Fibroblast of skin of back (primary cell): ENCODE results near the gene POLR3A.

Experiments used
- DNase-seq: peaks from one replicate; pipeline ENCODE4 v3.0.0-alpha.2; 2013

Gene POLR3A

GRCh38 chr10:77977016-77977415, 52.3 kb downstream of the POLR3A start:
- DNase-seq = no peak

GRCh38 chr10:77975086-77975666, 54.1 kb downstream of the POLR3A start:
- no peak for DNase-seq

DNA sequence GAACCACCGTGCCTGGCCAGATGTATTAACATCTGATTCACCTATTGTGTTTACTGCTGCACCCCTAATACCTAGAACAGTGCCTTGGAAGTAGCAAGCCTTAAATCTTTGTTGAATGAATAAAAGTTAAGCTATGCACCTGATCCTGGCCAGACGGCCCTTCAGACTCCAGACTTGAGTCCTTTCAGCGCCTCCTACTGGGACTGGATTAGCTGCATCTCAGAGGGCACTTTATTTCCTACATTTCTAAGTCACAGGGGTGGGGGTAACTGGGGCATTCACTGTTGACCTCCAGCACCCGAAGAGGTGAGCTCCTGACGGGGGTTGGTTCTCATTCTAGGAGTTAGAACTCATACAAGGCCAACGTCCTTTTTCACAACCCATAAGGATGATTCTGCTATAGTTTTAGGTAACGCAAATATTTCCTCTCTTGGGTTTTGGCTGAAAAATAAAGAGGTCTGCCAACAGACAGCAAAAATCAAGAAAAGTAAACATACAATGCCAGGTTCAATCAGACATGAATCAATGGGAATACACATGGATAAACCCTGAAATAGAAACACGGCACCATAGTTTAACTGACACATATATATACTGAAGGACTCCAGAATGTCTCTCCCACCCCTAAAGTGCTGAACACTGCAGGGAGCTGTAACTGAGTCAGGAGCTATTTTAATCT, 54.8 kb downstream of the POLR3A start:
- peak; percentile 51 for DNase-seq

DNA sequence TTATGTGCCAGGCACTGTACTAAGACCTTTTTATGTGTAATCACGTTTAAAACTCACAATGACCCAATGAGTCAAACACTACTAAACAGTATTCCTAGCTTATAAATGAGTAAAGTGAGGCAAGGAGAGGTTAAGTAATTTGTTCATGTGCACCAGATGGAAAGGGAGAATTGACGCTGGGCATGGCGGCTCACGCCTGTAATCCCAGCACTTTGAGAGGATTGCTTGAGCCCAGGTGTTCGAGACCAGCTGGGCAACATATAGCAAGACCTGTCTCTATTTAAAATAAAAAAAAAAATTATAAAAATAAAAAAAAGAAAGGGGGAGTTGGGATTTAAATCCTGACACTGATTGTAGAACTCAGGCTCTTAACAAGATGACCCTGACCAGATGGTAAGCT, 56.0 kb downstream of the POLR3A start:
- DNase-seq = no peak

- no peak for DNase-seq
Observed at GRCh38 chr10:77972148-77972547, 57.2 kb downstream of the POLR3A start.

DNA sequence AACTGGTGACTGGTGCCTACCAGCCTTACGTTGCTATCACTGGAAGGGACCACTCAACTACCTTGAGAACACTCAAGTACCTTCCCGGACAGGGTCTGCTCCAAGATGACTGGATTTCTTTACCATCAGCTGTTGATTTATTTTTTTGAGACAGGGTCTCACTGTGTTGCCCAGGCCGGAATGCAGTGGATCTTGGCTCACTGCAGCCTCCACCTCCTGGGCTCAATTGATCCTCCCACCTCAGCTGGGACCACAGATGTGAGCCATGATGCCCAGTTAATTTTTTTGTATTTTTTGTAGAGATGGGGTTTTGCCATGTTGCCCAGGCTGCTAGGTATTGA, 57.5 kb downstream of the POLR3A start:
- no peak for DNase-seq

GRCh38 chr10:77970869-77971803, 58.2 kb downstream of the POLR3A start:
- peak; percentile 96 for DNase-seq

DNA sequence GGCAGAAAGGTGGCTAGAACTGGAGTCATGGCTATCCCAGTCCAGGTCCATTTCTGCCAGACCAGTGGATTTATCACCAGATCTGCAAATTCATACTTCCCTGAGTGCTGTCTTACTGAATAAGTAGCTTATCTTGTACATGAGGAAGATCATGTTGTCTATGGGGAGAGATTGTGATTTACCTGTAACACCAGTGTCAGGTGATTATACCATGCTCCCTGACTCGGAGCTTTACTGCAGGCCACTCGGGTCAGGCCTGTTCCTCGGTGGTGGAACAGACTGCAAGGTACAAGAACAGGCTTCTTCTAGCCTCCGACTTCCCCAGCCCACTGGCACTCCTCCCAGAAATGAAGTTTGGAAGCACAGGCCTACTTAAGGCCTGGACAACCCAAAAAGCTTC, 60.2 kb downstream of the POLR3A start:
- no peak for DNase-seq

GRCh38 chr10:77967611-77968022, 61.7 kb downstream of the POLR3A start:
- DNase-seq = no peak

DNA sequence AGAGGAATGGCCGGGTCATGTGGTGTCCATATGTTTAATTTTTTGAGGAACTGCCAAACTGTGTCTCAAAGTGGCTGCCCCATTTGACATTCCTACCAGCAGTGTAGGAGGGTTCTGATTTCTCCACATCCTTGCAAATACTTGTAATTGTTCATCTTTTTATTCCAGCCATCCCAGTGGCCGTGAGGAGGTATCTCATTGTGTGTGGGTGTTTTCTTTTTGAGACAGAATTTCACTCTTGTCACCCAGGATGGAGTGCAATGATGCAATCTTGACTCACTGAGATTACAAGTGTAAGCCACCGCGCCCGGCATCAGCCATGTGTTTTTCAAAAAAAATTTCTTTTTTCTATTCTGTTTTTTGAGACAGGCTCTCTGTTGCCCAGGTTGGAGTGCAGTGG, 64.0 kb downstream of the POLR3A start:
- DNase-seq = peak; percentile 91

DNA sequence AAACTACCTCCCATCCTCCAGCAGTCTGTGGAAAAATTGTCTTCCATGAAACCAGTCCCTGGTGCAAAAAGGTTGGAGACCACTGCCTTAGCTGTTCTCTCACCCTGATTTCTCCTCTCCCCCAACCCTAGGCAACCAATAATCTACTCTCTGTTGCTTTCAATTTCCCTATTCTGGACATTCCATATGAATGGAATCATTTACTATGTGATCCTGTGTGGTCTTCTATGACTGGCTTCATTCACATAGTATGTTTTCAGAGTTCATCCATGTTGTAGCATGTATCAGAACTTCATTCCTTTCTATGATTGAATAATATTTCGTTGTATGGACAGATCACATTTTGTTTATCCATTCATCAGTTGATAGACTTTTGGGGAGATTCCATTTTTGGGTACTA, 64.5 kb downstream of the POLR3A start:
- peak; percentile 67 for DNase-seq

DNA sequence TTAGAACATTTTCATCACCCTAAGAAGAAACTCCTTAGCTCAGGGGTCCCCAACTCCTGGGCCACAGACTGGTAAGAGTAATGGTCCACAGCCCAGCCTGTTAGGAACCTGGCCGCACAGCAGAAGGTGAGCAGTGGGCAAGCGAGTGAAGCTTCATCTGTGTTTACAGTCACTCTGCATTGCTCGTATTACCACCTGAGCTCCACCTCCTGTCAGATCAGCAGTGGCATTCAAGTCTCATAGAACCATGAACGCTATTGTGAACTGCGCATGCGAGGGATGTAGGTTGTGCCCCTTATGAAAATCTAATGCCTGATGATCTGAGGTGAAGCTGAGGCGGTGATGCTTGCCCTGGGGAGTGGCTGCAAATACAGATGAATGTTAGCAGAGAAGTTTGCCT, 65.4 kb downstream of the POLR3A start:
- no peak for DNase-seq

GRCh38 chr10:77962350-77963146, 66.8 kb downstream of the POLR3A start:
- no peak for DNase-seq

DNA sequence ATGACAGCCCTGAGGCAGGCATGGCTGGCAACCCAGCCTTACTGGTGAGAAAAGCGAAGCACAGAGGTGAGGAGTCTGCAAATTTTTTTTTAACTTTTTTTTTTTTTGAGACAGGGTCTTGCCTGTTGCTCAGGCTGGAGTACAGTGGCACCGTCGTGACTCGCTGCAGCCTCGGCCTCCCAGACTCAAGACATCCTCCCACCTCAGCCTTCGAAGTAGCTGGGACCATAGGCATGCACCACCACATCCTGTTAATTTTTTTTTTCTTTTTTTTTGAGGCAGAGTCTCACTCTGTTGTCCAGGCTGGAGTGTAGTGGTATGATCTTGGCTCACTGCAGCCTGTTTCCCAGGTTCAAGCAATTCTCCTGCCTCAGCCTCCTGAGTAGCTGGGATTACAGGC, 67.6 kb downstream of the POLR3A start:
- no peak for DNase-seq

DNA sequence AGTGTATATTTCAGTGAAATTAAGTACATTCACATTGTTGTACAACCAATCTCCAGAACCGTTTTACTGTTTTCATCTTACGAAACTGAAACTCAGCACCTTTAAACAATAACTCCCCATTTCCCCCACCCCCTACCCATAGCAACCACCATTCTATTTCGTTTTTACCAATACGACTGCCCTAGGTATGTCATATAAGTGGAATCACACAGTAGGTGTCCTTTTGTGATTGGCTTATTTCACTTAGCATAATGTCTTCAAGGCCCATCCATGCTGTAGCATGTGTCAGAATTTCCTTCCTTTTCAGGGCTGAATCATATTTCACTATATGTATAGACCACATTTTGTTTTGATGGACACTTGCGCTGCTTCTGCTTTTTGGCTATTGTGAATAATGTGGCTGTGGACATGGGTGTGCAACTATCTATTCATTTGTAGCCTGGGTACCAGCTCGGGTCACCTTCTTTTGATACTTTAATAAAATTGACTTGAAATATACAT, 68.4 kb downstream of the POLR3A start:
- DNase-seq = no peak

GRCh38 chr10:77959887-77960455, 69.3 kb downstream of the POLR3A start:
- no peak for DNase-seq

DNA sequence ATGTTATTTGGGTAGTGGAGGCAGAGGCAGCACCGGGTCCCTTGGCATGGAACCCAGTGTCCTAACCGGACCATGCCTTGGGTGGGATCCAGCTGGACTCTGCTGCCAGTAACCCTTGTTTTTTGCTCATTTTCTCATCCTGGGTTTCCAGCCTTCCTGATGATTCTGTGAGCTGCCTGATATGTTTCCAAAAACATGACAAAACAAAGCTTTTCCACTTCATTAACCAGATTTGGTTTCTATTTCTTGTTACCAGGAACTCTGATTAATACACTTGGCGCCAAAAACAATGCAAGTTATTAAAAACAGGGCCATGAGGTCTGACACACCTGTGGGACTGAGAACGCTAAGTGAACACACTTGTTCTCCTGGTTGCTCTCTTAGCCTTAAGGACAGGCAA, 69.9 kb downstream of the POLR3A start:
- no peak for DNase-seq

DNA sequence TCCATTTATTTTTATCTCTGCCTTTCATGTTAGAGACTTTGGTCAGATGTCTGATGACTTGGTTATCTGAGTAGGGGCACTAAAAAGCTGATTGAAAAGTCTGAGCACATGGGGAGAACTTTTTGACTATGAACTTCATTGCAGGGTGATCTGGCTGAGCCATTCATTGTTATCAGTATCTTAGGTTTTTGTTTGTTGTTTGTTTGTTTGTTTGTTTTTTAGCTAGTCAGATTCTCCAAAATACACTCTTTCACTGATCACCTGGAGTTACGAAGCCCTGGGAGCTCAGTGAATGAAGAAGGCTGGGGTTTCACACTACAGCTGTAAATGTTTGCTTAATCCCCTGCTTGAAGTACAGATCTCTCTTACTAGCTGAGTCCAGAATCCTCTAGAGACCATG, 74.2 kb downstream of the POLR3A start:
- no peak for DNase-seq

- peak; percentile 66 for DNase-seq
Observed at GRCh38 chr10:77949167-77949566, 80.1 kb downstream of the POLR3A start.

- DNase-seq = no peak
Observed at GRCh38 chr10:77946084-77946483, 83.2 kb downstream of the POLR3A start.

DNA sequence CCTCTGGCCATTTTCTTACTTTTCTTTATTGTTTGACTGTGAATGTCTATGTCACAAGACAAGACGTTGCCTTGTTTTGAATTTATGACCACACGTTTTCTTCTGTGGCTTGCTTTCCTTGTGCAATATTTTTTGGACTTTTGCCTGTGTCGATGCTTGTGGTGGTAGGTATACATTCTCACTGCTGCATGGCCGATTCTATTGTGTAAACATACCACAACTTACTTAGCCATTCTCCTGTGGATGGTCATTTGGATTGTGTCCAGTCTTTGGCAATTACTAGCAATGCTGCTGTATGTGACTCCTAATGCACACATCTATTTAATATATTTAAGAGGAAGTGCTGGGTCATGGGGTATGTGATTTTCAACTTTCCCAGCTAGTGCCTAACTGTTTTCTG, 84.8 kb downstream of the POLR3A start:
- DNase-seq = peak; percentile 86
